HG03457 (cell line): ENCODE data around the gene OR52I2.

Experiments
- ATAC-seq: cut with Tn5 transposase; IDR thresholded peaks from one replicate; pipeline ENCODE4 v1.9.1; 2021; ENCODE audit warnings: moderate number of reproducible peaks; ENCODE audit not compliant: unreplicated experiment

Gene OR52I2

DNA sequence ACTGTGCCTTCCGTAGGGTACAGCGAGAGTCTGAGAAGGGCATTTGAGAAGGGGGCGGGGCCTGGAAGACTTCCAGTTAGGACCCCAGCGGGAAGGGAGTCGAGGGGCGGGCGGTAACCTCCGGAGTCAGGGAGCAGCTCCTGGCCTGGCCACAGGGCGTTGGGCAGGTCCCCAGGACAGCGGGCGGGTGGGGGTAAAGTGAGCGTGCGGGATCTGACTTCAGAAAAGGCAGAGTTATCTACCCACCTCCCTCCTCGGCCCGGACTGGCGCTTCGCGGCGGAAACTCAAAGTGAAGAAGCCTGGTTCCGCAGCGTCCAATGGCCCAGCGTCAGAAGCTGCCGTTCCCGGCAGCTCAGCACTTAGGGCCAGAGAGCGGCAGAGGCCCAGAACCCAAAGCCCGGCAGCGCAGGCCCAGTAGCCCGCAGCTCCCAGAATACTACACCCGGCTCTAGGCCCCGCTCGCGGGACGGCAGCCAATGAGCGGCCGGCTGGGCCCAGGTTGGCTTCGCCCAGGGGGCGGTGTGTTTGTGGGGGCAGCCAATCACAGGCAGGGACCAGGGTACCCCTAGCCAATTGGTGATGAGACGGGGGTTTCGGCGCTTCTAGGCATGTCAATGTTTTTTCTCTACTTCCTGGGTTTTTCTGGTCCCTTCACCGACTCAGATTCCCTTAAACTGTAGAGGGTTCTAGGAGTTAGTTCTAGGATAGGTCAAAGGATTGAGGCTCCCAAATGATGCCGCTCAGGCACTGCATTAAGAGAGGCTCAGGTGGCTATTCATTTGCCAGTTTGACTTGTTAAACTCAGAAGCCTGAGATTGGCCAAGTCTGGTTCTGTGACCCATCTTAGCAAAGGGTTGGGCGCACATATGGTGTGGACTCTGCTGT is 26.5 kb downstream of the OR52I2 start, which contains the start of gene TRIM68:
Gene TRIM68 (minus strand): TSS at position 451 of the 886 bp plus-strand sequence. CDS start 2,727 bp downstream, outside the sequence.
- ATAC-seq = peak; percentile 100

DNA sequence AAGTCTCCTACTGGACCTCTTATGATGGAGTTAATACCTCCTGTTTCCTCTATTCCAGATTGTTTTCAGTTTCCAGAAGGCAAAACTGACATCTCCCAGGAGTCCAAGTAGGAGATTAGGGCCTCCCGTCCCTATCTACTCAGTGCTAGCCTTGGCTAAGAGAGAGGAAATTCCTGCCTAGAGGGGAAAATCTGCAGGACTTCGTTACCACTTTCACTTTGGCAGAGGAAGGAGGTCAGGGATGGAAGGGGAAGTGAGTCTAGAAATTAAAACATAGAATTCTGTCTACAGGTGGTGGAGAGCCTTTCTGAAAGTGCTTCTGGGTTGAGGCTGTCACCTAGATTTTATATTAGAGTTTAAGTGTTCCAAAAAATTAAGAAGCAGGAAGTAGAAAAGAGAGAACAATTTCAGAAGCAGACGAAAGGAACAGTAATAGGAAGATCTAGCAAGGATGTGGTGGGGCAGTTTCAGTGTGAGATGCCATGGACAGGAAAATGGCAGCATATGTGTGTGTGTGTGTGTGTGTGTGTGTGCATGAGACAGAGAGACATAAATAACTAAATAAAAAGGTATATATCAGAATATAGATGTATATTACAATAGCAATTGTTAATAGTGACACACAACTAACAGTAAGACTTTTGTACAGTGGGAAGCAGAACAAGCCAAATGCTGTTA is 28.9 kb downstream of the OR52I2 start:
- no peak for ATAC-seq

DNA sequence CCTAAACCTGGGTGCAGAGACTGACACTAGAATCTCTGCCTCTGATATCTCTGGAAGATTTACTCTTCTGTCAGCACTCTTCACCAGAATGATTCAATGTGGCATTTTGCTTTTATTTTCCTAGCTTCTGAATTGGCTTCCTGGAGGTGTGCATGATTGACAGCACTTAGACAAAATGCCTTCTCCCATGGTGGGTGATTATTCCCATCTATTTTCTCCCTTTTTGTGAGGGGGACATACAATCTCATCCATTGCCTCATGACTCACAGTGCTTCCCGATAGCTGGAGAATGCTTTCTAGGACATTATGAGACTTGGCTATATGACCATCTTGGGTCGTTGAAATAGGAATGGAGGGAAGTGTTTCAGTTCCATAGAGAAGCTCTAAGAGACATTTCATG is 30.4 kb downstream of the OR52I2 start:
- ATAC-seq = no peak

DNA sequence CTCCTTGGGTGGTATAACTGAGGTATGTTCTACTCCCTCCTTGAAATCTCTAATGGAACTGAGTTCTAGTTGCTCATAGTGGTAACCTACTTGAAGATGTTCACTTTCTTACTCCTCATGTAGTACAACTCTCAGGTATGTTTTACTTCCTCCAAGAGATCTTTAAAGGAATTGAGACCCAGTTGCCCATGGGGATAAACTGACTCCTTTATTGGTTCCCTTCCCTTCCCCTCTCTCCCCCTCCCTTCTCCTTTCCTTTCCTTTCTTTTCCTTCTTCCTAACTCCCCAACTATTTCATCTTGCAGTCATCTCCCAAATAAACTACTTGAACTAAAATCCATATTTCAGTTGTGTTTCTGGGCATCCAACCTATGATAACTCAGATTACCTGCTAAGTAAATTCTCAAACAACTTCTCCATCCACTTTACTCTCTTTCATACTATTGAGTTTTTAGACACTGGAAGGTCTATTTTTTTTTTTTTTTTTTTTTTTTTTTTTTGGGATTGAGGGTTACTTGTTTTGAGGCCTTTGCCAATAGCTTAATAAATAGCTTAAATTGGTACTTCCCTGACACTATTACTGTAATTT is 34.4 kb downstream of the OR52I2 start:
- no peak for ATAC-seq

DNA sequence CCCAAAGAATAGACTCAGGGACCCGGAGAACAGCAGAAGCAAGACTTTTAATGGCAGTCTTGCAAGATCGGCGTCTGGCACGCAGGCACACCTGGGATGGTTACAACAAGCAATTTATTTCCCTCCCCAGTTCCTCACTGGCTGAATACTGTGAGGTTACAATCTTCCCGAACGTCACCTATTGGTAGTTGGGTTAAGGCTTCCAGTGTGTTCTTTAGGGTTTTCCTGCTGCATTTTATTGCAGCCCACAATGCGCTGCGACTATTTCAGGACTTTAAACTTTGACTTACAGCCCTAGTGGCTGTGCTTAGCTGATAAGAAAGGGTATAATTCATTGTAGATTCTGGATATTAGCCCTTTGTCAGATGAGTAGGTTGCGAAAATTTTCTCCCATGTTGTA is 38.0 kb downstream of the OR52I2 start:
- ATAC-seq = no peak

DNA sequence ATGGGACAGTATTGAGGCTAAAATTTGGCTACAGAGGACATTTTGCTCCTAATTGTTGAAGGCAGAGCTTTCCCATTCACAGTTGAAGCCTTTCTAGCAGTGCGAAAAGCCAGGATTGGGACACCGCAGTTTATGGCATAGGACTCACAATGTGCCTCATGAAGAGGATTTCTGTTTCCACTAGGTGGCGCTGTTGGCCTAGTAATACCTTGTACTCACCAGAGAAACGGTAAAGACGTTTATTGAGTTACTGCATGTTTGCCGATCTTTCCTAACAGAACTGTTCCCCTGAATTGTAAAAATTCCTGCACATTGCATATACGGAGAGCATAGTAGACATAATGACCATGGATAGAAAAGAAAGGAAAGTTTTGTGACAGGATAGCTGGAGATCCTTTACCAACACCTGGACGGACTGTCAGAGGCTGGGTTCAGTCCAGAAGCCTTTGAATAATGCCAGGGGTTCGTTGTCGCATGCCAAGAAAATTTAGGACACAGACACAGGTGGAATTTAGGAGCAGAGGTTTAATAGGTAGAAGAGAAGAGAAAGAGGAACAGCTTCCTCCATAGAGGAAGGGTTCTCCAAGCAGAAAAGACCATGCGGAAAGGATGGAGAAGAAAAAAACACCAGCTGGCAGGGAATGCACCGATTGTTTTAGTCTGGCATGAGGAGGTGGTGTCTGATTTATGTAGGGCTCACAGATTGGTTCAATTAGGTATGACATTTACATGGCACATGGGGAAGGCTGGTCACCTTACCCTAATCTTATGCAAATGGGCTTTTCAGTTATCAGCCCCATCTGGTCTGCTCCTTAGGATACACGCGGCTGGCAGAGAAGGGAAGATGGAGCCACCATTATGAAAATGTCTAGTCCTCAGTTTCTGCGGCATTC is 44.9 kb downstream of the OR52I2 start:
- peak; percentile 63 for ATAC-seq

DNA sequence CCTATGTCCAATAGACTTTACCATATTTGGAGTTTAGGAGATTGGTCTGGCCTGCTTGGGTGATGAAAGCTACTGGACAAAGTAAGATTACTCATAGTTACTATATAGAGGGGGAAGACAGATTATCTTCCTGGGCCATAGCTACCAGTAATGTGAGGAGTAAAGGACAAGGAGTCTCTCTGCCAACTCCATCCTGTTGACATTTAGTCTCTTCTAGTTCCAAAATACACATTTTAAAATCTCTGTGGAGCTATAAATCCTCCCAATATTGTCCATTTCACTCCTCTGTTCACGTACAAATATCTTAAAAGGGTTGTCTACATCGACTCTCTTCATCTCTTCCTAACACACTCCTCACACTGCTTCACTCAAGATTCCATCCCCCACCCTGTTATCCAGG is 54.6 kb downstream of the OR52I2 start:
- ATAC-seq = no peak

DNA sequence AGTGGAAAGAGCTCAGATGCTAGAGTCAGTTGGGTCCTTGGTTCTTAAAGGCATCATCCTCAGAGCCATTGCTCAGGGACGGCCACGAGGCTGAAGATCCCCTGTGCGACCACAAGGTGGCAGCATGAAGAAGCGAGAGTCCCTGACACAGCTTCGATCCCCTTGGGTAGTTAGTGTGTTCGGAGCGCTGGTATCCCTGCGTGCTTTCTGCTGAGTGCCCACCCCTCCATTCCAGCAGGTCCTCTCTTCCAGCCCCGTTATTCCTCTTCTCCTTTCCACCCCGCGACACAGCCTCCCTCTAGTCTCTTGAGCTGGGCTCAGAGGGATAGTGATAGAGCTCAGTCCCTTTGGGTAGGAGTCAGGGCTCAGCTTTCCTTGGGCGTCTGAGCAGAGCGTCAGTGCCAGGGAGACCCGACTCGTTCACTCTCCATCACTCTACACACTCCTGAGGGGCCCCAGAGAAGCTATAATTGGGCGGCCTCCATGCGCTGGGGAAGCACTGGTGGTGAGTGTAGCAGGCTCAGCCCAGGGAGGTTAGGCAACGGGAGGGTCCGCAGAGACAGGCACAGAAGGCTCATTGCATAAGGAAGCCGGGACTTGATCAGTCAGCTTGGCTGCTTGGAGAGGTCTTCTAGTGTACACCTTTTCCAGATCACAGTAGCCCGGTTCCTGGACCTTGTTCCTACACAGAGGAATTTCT is 55.6 kb downstream of the OR52I2 start, which contains the start of gene OR51D1:
Gene OR51D1 (plus strand): TSS at position 516 of the 700 bp plus-strand sequence. CDS start 2,314 bp downstream, outside the sequence.
- ATAC-seq = peak; percentile 82

DNA sequence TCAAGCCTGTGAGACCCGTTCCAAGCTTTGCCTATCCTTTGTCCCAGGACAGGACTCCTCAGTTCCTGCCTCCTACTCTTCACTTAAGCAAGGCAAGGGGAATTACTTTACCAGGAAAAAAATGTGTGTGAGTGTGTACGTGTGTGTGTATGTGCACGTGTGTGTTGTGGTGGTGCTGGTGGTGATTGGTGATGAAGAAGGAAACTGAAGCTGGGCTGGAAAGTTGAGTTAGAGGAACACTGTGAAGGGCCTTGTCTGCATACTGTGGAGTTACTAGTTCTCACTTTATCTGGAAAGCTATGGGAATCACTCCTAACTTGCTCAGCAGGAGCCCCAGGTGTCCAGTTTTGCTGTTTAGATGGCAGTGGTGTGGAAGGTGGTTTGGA is 56.1 kb downstream of the OR52I2 start:
- no peak for ATAC-seq

DNA sequence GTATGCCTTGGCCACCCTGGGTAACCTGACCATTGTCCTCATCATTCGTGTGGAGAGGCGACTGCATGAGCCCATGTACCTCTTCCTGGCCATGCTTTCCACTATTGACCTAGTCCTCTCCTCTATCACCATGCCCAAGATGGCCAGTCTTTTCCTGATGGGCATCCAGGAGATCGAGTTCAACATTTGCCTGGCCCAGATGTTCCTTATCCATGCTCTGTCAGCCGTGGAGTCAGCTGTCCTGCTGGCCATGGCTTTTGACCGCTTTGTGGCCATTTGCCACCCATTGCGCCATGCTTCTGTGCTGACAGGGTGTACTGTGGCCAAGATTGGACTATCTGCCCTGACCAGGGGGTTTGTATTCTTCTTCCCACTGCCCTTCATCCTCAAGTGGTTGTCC is 58.4 kb downstream of the OR52I2 start:
- no peak for ATAC-seq

DNA sequence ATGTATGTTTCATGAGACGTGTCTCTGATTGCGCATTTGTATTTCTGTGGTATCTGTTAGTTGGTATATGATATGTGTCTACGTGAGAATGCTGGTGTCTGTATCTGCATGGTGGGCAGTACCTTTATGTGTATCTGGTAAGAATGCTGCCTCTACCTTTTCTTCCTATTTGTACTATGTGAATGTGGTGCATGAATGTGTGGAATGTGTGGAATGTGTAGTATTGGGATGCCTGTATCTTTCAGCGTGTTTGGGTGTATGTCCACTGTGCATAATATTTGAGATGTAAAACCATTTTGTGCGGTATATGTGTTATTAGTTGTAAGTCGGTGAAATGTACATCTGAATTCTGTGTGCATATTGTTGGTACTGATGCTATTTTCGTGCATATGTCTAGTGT is 60.0 kb downstream of the OR52I2 start:
- ATAC-seq = no peak

DNA sequence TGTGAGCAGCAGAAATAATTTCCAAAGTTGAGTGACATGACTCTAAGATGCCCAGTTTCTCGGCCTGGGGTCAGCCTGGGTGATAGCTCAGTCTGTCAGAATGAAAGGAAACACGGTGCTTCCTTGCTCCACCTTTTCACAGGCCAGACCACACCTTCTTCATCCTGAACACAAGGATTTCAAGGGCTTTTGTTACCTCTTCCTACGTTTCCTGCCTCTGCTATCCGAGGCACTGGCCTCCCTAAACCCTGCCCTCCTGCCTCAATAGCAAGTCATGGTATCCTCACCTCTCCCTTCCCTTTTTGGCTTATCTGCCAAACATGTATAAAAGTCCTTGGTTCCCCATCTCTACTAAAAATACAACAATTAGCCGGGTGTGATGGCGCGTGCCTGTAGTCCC is 60.5 kb downstream of the OR52I2 start:
- no peak for ATAC-seq
